ENCODE measurements around the gene ADAMTS10.
A peak's percentile ranks its signal among the peaks of the same experiment; 100 is the strongest.
"Not testable (repeated sequence)": the region's sequence is repeated elsewhere in the genome, so short reads cannot be mapped to it uniquely, and the experiment has no call there.

ADAMTS10 gene

DNA sequence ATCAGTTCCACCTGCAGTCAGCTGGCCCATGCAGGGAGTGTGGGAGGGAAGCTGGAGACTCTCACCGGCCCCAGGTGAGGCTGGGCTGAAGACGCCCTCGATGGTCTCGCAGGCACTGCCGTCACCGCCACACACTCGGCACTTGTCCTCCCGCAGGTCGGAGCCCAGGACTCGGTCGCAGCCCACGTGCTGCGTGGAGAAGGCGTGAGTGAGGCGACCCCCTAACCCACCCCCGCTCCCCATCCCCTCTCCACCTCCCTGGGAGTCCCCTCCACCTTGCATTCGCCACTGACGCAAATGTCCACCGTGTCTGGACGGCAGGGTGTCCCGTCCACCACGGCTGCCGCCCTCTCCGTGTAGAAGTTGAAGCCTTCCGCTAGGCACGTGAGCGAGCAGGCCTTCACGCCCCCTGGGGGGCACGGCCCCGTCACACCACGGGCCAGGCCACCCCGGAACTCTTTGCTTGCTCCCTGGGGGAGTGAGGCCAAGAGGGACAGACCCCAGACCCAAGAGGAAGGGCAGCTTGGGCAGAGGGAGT, 21.3 kb downstream of the ADAMTS10 start:
- no peak for DNase-seq

- DNase-seq = peak; percentile 30
These were observed 24.4 kb downstream of the ADAMTS10 start for GRCh38 chr19:8585894-8586750.

GRCh38 chr19:8584965-8585893, 25.3 kb downstream of the ADAMTS10 start:
- DNase-seq = no peak

DNA sequence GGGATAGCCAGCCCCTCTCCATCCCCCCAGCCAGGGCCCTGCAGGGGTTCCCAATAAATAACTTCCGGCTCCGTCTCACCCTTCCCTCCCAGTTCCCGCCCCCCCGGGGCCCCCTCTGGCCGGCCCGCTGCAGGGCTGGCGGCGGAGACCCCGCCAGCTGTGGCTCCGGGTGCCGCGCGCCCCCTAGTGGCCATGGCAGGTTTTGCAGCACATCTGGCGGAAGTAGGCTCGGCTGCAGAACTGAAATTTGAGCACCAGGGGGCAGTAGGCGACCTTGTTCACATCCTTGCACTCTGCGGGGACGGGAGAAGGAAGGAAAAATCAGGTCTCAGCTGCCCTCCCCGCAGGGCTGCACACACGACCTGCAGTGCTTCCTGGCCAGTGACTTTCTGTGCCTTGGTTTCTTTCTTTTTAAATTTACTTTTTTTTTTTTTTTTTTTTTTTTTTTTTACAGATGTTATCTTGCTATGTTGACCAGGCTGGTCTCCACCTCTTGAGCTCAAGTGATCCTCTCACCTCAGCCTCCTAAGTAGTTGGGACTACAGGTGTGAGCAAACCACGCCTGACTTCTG, 29.7 kb downstream of the ADAMTS10 start:
- DNase-seq = peak; percentile 69

- peak; percentile 72 for DNase-seq
These were observed 31.8 kb downstream of the ADAMTS10 start for GRCh38 chr19:8578642-8579265.

GRCh38 chr19:8577741-8578140, 32.8 kb downstream of the ADAMTS10 start:
- DNase-seq = no peak

- DNase-seq = peak; percentile 34
These were observed 33.3 kb downstream of the ADAMTS10 start, which contains the start of gene MYO1F for GRCh38 chr19:8577247-8577646. MYO1F (minus strand) TSS chr19:8577442; CDS start chr19:8577309, 133 bp downstream.

GRCh38 chr19:8576273-8576993, 34.1 kb downstream of the ADAMTS10 start:
- DNase-seq = peak; percentile 54

GRCh38 chr19:8575467-8575997, 35.0 kb downstream of the ADAMTS10 start:
- DNase-seq = peak; percentile 35

DNA sequence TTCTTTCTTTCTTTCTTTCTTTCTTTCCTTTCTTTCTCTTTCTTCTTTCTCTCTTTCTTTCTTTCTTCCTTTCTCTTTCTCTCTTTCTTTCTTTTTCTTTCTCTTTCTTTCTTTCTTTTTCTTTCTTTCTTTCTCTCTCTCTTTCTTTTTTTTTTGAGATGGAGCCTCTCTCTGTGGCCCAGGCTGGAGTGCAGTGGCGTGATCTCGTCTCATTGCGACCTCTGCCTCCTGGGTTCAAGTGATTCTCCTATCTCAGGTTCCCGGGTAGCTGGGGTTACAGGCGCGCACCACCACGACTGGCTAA, 35.9 kb downstream of the ADAMTS10 start:
- not testable (repeated sequence) for DNase-seq

DNA sequence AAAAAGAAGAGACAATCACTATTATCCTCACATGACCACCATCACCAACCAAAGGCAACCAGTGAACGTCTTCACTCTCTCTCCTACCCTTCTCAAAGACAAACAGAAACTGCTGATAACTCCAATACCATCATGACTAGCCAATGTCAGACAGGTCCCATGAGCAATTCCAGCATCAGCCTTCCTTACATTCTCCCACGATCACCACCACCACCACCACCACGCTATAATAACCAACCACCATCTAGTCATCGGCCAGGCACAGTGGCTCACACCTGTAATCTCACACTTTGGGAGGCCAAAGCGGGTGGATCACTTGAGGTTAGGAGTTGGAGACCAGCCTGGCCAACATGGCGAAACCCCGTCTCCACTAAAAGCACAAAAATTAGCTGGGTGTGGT, 37.2 kb downstream of the ADAMTS10 start:
- no peak for DNase-seq

GRCh38 chr19:8571006-8571411, 39.5 kb downstream of the ADAMTS10 start:
- DNase-seq = peak; percentile 69

GRCh38 chr19:8569066-8569771, 41.3 kb downstream of the ADAMTS10 start:
- DNase-seq = peak; percentile 89

DNA sequence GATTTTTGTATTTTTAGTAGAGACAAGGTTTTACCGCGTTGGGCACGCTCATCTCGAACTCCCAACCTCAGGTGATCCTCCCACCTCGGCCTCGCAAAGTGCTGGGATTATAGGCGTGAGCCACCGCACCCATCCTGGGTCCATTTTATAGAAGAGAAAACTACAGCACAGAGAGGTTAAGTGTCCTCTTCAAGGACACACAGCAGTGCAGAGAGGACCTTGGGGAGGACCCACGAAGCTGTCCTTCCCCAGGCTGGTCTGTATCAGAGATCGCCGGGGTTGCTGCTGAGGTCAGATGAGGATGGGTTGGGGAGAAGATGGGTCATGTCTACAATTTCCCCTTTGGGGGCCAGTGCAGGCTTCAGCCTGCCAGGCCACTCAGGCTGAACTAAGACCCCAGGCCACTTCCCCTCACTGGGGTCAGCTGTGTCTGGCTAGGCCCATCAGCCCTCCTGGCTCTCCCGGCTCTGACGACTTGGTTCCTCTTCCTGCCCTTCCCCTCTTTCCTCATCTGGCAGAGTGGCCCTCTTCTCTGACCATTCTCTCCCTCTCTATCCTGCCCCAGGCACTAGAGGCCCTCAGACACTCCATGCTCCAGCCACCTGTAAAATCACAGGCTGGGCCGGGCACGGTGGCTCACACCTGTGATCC, 42.9 kb downstream of the ADAMTS10 start:
- no peak for DNase-seq

DNA sequence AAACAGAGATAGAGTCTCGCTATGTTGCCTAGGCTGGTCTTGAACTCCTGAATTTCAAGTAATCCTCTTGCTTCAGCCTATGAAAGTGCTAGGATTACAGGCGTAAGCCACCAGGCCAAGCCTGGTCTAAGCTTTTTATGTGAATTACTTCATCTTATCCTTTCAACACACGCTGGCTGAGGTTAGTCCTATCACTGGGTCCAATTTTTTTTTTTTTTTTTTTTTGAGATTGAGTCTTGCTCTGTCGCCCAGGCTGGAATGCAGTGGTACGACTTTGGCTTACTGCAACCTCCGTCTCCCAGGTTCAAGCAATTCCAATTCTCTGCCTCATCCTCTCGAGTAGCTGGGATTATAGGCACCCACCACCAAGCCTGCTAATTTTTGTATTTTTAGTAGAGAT, 43.7 kb downstream of the ADAMTS10 start:
- DNase-seq = no peak

- DNase-seq = not testable (repeated sequence)
These were observed 45.6 kb downstream of the ADAMTS10 start for GRCh38 chr19:8564866-8565265.

DNA sequence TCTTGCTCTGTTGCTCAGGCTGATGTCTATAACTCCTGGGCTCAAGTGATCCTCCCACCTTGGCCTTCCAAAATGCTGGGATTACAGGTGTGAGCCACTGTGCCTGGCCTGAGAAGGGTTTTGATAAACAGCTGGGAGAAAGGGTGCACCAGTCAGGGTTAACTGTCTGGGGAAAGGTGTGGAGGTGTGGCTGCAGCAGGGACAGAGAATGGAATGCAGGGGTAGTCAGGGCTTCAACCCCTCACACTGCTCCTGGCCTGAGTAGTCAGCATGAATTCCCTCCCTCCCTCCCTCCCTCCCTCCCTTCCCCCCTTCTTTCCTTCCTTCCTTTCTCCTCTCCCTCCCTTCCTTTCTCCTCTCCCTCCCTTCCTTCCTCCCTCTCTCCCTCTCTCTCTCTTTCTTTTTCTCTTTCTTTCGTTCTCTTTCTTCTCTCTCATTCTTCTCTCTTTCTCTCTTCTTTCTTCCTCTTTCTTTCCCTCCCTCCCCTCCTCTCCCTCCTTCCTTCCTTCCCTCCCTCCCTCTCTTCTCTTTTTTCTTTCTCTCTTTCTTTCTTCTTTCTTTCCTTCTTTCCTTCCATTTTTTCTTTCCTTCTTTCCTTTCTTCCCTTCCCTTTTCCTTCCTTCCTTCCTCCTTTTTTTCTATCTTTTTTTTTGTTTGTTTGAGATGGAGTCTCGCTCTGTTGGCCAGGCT, 49.3 kb downstream of the ADAMTS10 start:
- DNase-seq = no peak

GRCh38 chr19:8558325-8558724, 52.2 kb downstream of the ADAMTS10 start:
- no peak for DNase-seq

DNA sequence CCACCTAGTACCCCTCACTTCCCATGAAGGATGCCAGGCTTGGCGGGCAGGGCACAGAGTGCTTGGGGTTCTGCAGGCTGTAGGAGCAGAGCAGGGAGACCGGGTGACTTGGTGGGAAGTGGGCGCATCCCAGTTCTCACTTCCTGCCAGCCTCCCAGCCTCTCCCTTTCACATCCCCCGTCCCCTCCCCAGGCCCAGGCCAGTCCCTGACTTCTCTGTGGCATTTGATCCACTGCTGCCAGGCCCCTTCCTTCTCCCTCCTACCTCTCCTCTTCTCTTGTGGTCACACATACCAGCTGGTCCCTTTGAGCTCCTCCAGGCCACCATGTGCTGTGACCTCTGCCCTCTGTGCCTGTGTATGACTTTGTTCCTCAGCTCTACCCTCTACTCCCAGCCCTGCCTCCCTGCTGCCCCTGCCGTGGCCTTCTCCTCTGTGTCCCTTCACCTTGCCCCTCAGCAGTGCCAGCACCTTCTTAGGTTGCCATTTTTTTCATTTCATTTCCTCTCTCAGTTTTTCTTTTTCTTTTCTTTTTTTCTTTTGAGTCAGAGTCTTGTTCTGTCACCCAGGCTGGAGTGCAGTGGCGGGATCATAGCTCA, 52.8 kb downstream of the ADAMTS10 start:
- DNase-seq = no peak

Data from NK-92 treated with Interleukin-12 subunit alpha and Interleukin-12 subunit beta, amount 100 ng/mL, for 24 hours (cell line).